GM23338 (cell line): ENCODE results near the gene SRI.

Experiments
- EZH2phosphoT487 ChIP-seq: fragments of 200-600 bp; sonication (generic); IDR thresholded peaks from one replicate; pipeline ENCODE4 v1.8.1; 2018; ENCODE audit warnings: antibody characterized with exemption; ENCODE audit not compliant: unreplicated experiment
- NANOG ChIP-seq: IDR thresholded peaks from 2 replicates; pipeline ENCODE4 v1.6.1; 2016; ENCODE audit warnings: antibody characterized with exemption, borderline replicate concordance
- TF ChIP-seq, protein P1 (sequence below), 2 experiments: fragments of 200-600 bp in 1 of 2; sonication (generic) in 1 of 2; conservative IDR thresholded peaks; 2 replicates each; pipeline versions ENCODE4 v1.5.1 to v1.6.1; 2016 to 2017; ENCODE audit warnings: antibody characterized with exemption in 2 of 2, low read depth in 2 of 2, mild to moderate bottlenecking in 2 of 2, moderate library complexity in 1 of 2
- TF ChIP-seq, protein P2 (sequence below): IDR thresholded peaks from one replicate; pipeline ENCODE4 v1.6.1; 2018; ENCODE audit warnings: antibody characterized with exemption; ENCODE audit not compliant: unreplicated experiment

DNA sequence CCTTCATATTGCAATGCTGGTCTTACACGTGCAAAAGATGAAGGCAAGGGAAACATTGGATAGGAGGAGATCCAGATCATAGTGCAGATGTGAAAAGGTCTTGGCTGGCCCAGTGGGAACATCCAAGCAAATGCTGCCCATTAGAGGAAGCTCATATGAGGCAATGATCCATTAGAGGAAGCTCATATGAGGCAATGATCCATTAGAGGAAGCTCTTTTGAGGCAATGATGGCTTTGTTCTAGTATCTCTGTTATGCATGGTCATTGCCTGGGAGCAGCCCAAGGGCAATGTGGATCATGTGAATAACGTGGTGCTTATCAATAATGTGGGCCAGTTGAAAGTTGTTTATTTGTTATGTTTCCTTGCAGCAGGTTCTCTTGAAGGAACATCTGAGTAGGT is 49.0 kb upstream of the SRI start:
- TF ChIP-seq, protein P1, sequence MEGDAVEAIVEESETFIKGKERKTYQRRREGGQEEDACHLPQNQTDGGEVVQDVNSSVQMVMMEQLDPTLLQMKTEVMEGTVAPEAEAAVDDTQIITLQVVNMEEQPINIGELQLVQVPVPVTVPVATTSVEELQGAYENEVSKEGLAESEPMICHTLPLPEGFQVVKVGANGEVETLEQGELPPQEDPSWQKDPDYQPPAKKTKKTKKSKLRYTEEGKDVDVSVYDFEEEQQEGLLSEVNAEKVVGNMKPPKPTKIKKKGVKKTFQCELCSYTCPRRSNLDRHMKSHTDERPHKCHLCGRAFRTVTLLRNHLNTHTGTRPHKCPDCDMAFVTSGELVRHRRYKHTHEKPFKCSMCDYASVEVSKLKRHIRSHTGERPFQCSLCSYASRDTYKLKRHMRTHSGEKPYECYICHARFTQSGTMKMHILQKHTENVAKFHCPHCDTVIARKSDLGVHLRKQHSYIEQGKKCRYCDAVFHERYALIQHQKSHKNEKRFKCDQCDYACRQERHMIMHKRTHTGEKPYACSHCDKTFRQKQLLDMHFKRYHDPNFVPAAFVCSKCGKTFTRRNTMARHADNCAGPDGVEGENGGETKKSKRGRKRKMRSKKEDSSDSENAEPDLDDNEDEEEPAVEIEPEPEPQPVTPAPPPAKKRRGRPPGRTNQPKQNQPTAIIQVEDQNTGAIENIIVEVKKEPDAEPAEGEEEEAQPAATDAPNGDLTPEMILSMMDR (conservative IDR thresholded peaks at IDR 0.05; ENCODE audit: low read depth in 2 of 2) = no peak
- TF ChIP-seq NANOG (no peak), EZH2phosphoT487 (no peak)
- TF ChIP-seq, protein P2, sequence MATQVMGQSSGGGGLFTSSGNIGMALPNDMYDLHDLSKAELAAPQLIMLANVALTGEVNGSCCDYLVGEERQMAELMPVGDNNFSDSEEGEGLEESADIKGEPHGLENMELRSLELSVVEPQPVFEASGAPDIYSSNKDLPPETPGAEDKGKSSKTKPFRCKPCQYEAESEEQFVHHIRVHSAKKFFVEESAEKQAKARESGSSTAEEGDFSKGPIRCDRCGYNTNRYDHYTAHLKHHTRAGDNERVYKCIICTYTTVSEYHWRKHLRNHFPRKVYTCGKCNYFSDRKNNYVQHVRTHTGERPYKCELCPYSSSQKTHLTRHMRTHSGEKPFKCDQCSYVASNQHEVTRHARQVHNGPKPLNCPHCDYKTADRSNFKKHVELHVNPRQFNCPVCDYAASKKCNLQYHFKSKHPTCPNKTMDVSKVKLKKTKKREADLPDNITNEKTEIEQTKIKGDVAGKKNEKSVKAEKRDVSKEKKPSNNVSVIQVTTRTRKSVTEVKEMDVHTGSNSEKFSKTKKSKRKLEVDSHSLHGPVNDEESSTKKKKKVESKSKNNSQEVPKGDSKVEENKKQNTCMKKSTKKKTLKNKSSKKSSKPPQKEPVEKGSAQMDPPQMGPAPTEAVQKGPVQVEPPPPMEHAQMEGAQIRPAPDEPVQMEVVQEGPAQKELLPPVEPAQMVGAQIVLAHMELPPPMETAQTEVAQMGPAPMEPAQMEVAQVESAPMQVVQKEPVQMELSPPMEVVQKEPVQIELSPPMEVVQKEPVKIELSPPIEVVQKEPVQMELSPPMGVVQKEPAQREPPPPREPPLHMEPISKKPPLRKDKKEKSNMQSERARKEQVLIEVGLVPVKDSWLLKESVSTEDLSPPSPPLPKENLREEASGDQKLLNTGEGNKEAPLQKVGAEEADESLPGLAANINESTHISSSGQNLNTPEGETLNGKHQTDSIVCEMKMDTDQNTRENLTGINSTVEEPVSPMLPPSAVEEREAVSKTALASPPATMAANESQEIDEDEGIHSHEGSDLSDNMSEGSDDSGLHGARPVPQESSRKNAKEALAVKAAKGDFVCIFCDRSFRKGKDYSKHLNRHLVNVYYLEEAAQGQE = no peak
